SK-N-SH (cell line): ENCODE measurements around the gene ATG7. TPM values are rescaled to one million over a fixed set of nuclear protein-coding genes. Genes with fewer than 3 reads are reported as not detected.

ENCODE experiments used
- CTCF ChIA-PET: fragments of 300-600, 350-600 bp; formaldehyde crosslinking; extraction: SDS; loops from one replicate; lab custom pipeline; 2021; lab: Yijun Ruan, JAX
- POLR2A ChIA-PET: fragments of 350-600 bp; sonication (Branson Sonifier 250); formaldehyde crosslinking; extraction: SDS; loops from one replicate; lab custom pipeline; 2020; ENCODE audit warnings: antibody characterized with exemption, inconsistent platforms; lab: Yijun Ruan, JAX
- DNase-seq: peaks from one replicate; pipeline ENCODE4 v3.0.0; 2012
- H2AFZ ChIP-seq: fragments of 200-600 bp; sonication (generic); 2 replicates; pipeline ENCODE4 v1.8.1; 2016; ENCODE audit warnings: antibody characterized with exemption, mild to moderate bottlenecking, low read depth
- H3F3A ChIP-seq: fragments of 200-600 bp; sonication (generic); replicated peaks from 2 replicates; pipeline ENCODE3; 2016; ENCODE audit warnings: antibody characterized with exemption, mild to moderate bottlenecking; ENCODE audit not compliant: insufficient read depth
- H3K27ac ChIP-seq, 2 experiments: fragments of 200-500 bp in 1 of 2; fragments of 200-600 bp in 1 of 2; sonication (Bioruptor generic) in 1 of 2; sonication (generic), shearing (Covaris generic) in 1 of 2; 2 replicates each; pipeline versions ENCODE4 v1.5.1 to v1.6.1; 2014 to 2016; ENCODE audit warnings: low read depth in 2 of 2, inconsistent platforms in 1 of 2, low read length in 1 of 2, mild to moderate bottlenecking in 1 of 2, mixed read lengths in 1 of 2
- H3K27me3 ChIP-seq: fragments of 200-600 bp; sonication (generic), shearing (Covaris generic); 2 replicates; pipeline ENCODE4 v1.6.1; 2016; ENCODE audit warnings: mixed run types; ENCODE audit not compliant: insufficient read depth
- H3K36me3 ChIP-seq, 2 experiments: fragments of 200-500 bp in 1 of 2; fragments of 200-600 bp in 1 of 2; sonication (Bioruptor generic) in 1 of 2; sonication (generic) in 1 of 2; replicated peaks in 1 of 2; 2 replicates each; pipeline versions ENCODE3 to v1.5.1; 2014 to 2016; ENCODE audit warnings: low read length in 1 of 2, mild to moderate bottlenecking in 1 of 2; ENCODE audit not compliant: insufficient read depth in 2 of 2, control insufficient read depth in 1 of 2
- H3K4me1 ChIP-seq, 2 experiments: fragments of 200-500 bp in 1 of 2; fragments of 200-600 bp in 1 of 2; sonication (Bioruptor generic) in 1 of 2; sonication (generic), shearing (Covaris generic) in 1 of 2; 2 replicates each; pipeline versions ENCODE4 v1.5.1 to v1.6.1; 2014 to 2016; ENCODE audit warnings: low read depth in 1 of 2, low read length in 1 of 2, mixed run types in 1 of 2; ENCODE audit not compliant: insufficient read depth in 2 of 2, control insufficient read depth in 1 of 2
- H3K4me2 ChIP-seq: fragments of 200-600 bp; sonication (generic), shearing (Covaris generic); 2 replicates; pipeline ENCODE4 v1.6.1; 2017; ENCODE audit warnings: mixed run types
- H3K4me3 ChIP-seq, 2 experiments: fragments of 200-500 bp in 1 of 2; fragments of 200-600 bp in 1 of 2; sonication (Bioruptor generic) in 1 of 2; sonication (generic), shearing (Covaris generic) in 1 of 2; 2 replicates each; pipeline versions ENCODE4 v1.5.1 to v1.8.1; 2014 to 2016; ENCODE audit warnings: low read depth in 2 of 2, inconsistent platforms in 1 of 2, low read length in 1 of 2, mild to moderate bottlenecking in 1 of 2, mixed read lengths in 1 of 2, moderate library complexity in 1 of 2
- H3K79me2 ChIP-seq: fragments of 200-600 bp; sonication (generic); 2 replicates; pipeline ENCODE4 v1.8.1; 2017; ENCODE audit warnings: mild to moderate bottlenecking; ENCODE audit not compliant: insufficient read depth
- H3K9ac ChIP-seq: fragments of 200-600 bp; sonication (generic); 2 replicates; pipeline ENCODE4 v1.6.1; 2017; ENCODE audit warnings: mixed run types
- H3K9me2 ChIP-seq: fragments of 200-600 bp; sonication (generic); 2 replicates; pipeline ENCODE4 v1.6.1; 2017; ENCODE audit warnings: mixed run types
- H3K9me3 ChIP-seq: fragments of 200-600 bp; sonication (generic); 2 replicates; pipeline ENCODE4 v1.6.1; 2017; ENCODE audit warnings: mixed run types, mild to moderate bottlenecking, moderate library complexity
- H4K20me1 ChIP-seq: fragments of 200-600 bp; sonication (generic); 2 replicates; pipeline ENCODE4 v1.6.1; 2017; ENCODE audit warnings: mild to moderate bottlenecking, mixed run types; ENCODE audit not compliant: insufficient read depth
- CTCF ChIP-seq: fragments of 200-600 bp; sonication (generic); IDR thresholded peaks from 2 replicates; pipeline ENCODE4 v1.6.1; 2017; ENCODE audit warnings: antibody characterized with exemption, mild to moderate bottlenecking, moderate library complexity
- ELF1 ChIP-seq: IDR thresholded peaks from 2 replicates; pipeline ENCODE4 v1.4.0; 2012
- EZH2phosphoT487 ChIP-seq: fragments of 200-600 bp; sonication (generic); IDR thresholded peaks from 2 replicates; pipeline ENCODE4 v1.6.1; 2017; ENCODE audit warnings: low read depth, mixed run types, mild to moderate bottlenecking, antibody characterized with exemption, moderate library complexity, borderline replicate concordance
- FOSL2 ChIP-seq: IDR thresholded peaks from 2 replicates; pipeline ENCODE4 v1.4.0; 2012; ENCODE audit warnings: low read depth, mild to moderate bottlenecking, moderate library complexity, borderline replicate concordance
- FOXM1 ChIP-seq: IDR thresholded peaks from 2 replicates; pipeline ENCODE4 v1.4.0; 2012; ENCODE audit warnings: low read depth, mild to moderate bottlenecking
- MEF2A ChIP-seq: IDR thresholded peaks from 2 replicates; pipeline ENCODE4 v1.4.0; 2012; ENCODE audit warnings: low read depth, borderline replicate concordance
- NFIC ChIP-seq: IDR thresholded peaks from 2 replicates; pipeline ENCODE4 v1.4.0; 2012; ENCODE audit warnings: borderline replicate concordance
- NRF1 ChIP-seq: IDR thresholded peaks from 2 replicates; pipeline ENCODE4 v1.6.1; 2012; ENCODE audit warnings: low read depth, mild to moderate bottlenecking, low read length
- RFX5 ChIP-seq: IDR thresholded peaks from 2 replicates; pipeline ENCODE4 v1.6.1; 2012; ENCODE audit warnings: mild to moderate bottlenecking, improper control_type of control experiment, low read length
- RXRA ChIP-seq: IDR thresholded peaks from 2 replicates; pipeline ENCODE4 v1.4.0; 2012; ENCODE audit warnings: low read depth, mild to moderate bottlenecking, borderline replicate concordance
- SMC3 ChIP-seq: IDR thresholded peaks from 2 replicates; pipeline ENCODE4 v1.6.1; 2012; ENCODE audit warnings: low read depth, low read length, improper control_type of control experiment
- TAF1 ChIP-seq: IDR thresholded peaks from 2 replicates; pipeline ENCODE4 v1.6.1; 2012; ENCODE audit warnings: low read depth, mild to moderate bottlenecking, low read length, moderate library complexity, borderline replicate concordance
- USF2 ChIP-seq: fragments of 150-350 bp; IDR thresholded peaks from 2 replicates; pipeline ENCODE4 v1.6.1; 2017; ENCODE audit warnings: antibody characterized with exemption, low read length, low read depth, borderline replicate concordance
- YY1 ChIP-seq: IDR thresholded peaks from 2 replicates; pipeline ENCODE4 v1.4.0; 2012; ENCODE audit warnings: low read depth, mild to moderate bottlenecking
- WGBS: methylation state at CpG from one replicate; pipeline ENCODE4 v1.1.6; 2017; ENCODE audit warnings: low lambda C conversion rate; 5-methylcytosine and 5-hydroxymethylcytosine counted together
- polyA plus RNA-seq, 3 experiments: library from polyadenylated mRNA; depleted of rRNA; stranded (reverse); fragments of >200 nt; gene quantifications; 2 replicates each; pipeline ENCODE4 v1.2.3, GENCODE V29; 2012
- TF ChIP-seq, protein P1 (sequence below): IDR thresholded peaks from 2 replicates; pipeline ENCODE4 v1.4.0; 2012; ENCODE audit warnings: low read depth
- TF ChIP-seq, protein P2 (sequence below): IDR thresholded peaks from 2 replicates; pipeline ENCODE4 v1.6.1; 2012; ENCODE audit warnings: mild to moderate bottlenecking, low read depth, low read length, moderate library complexity

ATG7 gene
- polyA plus RNA-seq, 1 of the 3 experiments (the other 2 are of a cell fraction): 29.5 TPM

DNA sequence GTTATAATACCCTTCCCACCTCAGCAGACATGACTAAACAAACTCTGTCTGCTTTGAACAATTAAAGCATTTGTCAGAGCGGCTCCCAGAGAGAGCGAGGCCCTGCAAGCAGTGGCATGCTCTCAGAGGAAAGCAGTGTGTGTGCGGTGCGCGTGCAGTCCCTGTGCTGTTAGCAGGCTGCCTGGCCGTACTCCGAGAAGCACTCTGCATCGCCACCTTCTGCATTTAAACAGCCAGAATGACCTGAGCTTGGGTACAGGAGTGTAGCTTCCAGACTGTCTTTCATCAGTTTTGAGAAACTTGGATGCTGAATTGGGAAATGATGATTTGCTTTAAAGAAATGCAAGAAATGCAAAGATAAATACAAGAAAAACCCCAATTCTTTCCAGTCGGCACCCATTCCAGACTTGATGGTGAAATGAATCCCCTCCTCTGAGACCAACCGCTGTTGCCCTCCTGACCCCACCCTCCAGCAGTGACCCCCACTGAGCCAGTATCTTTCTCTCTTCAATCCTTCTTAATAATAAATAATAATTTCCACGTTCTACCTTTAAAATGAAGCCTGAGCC, 258.0 kb downstream of the ATG7 start (continued):
- peak; percentile 33 for TF ChIP-seq CTCF

GRCh38 chr3:11532931-11533391, 260.8 kb downstream of the ATG7 start:
- TF ChIP-seq NFIC (0 out of 2 replicates have a peak, but pooled peaks have one; percentile 10), FOXM1 (no peak)
- H3K36me3 ChIP-seq: peaks cover 0 to under 1% of the 10 kb centered on the region in 2 experiments
- H3K79me2 ChIP-seq: no peaks in the 10 kb centered on the region
- no peak for DNase-seq
- ChIA-PET POLR2A (no interaction called here), CTCF (no interaction called here)
- WGBS: 79% methylated on average over 9 of the region's 9 CpGs
- no peak overlapping the region for H3K4me2 ChIP-seq
- H3K4me1 ChIP-seq: peaks cover 6 to 27% of the 10 kb centered on the region in 2 experiments; a peak in 3 of 4 replicates
- peaks cover 17% of the 10 kb centered on the region for H3F3A ChIP-seq
- no peak overlapping the region; the same call in 1 of the 2 replicates for H3K9ac ChIP-seq
- H3K27ac ChIP-seq: 0 out of 4 replicates have a peak overlapping the region, but pooled peaks of 1 of the 2 experiments have one; percentile 17
- no peaks in the 10 kb centered on the region for H3K9me3 ChIP-seq
- H3K4me3 ChIP-seq: no peak overlapping the region; a peak in 1 of 4 replicates
- no peaks in the 10 kb centered on the region for H3K27me3 ChIP-seq
- H2AFZ ChIP-seq: no peak overlapping the region
- no peaks in the 10 kb centered on the region for H3K9me2 ChIP-seq
- H4K20me1 ChIP-seq: no peaks in the 10 kb centered on the region

DNA sequence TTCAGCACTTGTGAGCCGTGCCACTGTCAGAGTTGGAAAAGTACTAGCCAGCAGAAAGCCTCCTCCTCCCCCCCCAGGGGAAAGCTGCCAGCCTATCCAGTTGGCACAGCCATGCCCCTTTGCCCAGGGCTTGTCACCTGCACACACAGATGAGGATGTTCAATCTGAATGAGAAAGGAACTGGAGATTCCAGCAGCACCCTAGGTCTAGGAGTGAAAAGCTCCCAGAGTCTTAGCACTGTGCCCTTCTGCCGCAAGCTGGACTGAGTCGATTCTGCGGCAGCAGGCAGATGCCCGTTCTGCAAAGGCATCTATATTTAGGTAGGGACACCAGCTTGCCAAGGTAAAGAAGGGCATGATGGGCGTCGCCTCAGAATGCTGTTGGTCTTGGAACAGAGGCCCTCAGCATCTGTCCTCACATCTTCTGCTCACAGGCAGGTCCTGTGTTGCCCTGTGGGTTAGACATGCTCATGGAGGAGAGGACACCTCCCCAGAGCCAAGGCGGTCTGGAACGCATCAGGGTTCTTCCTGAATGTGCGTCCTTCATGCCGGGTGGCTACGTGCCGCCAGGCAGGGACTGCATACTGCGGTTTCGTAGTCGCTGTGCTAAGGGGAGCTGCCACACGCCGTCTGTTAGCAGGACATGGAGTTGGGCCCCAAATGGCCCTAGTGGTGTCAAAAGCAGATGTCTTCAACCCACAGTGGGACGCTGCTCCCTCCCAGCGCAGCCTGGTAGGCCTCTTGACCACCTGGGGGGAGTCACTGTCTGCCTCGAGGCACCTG, 262.0 kb downstream of the ATG7 start:
- Histone ChIP-seq H3K9me3 (no peaks in the 10 kb centered on the region), H3K9me2 (no peaks in the 10 kb centered on the region), H3K79me2 (no peaks in the 10 kb centered on the region), H3K4me3 (no peak overlapping the region), H2AFZ (no peak overlapping the region), H3K36me3 (no peaks in the 10 kb centered on the region), H3K4me2 (peak overlapping the region; percentile 15; the same call in 1 of the 2 replicates), H3K27me3 (no peaks in the 10 kb centered on the region), H4K20me1 (no peaks in the 10 kb centered on the region), H3F3A (peaks cover 14% of the 10 kb centered on the region), H3K27ac (no peak overlapping the region), H3K4me1 (peaks cover 9 to 27% of the 10 kb centered on the region in 2 experiments; a peak in 3 of 4 replicates), H3K9ac (no peak overlapping the region)
- WGBS: 91% methylated on average over 12 of the region's 21 CpGs
- CTCF ChIA-PET: interaction anchor here (0.8 kb wide), 1 partner anchor 14 kb away, joined by 3 read pairs; no protein-coding TSS in a partner anchor
- POLR2A ChIA-PET: no interaction called here
- DNase-seq: no peak
- TF ChIP-seq FOSL2 (no peak), TAF1 (no peak), ELF1 (no peak), RFX5 (no peak), NRF1 (no peak), USF2 (no peak), MEF2A (no peak), YY1 (no peak), SMC3 (no peak), EZH2phosphoT487 (no peak), FOXM1 (no peak), RXRA (no peak)
- TF ChIP-seq, protein P1, sequence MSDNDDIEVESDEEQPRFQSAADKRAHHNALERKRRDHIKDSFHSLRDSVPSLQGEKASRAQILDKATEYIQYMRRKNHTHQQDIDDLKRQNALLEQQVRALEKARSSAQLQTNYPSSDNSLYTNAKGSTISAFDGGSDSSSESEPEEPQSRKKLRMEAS: no peak
- TF ChIP-seq, protein P2, sequence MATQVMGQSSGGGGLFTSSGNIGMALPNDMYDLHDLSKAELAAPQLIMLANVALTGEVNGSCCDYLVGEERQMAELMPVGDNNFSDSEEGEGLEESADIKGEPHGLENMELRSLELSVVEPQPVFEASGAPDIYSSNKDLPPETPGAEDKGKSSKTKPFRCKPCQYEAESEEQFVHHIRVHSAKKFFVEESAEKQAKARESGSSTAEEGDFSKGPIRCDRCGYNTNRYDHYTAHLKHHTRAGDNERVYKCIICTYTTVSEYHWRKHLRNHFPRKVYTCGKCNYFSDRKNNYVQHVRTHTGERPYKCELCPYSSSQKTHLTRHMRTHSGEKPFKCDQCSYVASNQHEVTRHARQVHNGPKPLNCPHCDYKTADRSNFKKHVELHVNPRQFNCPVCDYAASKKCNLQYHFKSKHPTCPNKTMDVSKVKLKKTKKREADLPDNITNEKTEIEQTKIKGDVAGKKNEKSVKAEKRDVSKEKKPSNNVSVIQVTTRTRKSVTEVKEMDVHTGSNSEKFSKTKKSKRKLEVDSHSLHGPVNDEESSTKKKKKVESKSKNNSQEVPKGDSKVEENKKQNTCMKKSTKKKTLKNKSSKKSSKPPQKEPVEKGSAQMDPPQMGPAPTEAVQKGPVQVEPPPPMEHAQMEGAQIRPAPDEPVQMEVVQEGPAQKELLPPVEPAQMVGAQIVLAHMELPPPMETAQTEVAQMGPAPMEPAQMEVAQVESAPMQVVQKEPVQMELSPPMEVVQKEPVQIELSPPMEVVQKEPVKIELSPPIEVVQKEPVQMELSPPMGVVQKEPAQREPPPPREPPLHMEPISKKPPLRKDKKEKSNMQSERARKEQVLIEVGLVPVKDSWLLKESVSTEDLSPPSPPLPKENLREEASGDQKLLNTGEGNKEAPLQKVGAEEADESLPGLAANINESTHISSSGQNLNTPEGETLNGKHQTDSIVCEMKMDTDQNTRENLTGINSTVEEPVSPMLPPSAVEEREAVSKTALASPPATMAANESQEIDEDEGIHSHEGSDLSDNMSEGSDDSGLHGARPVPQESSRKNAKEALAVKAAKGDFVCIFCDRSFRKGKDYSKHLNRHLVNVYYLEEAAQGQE: no peak
